AG04449 (cell line): Measurements from ENCODE around the gene CTPS2.

ENCODE experiments used
- CTCF ChIA-PET: fragments of 350-600 bp; formaldehyde crosslinking; extraction: SDS; loops from one replicate; lab custom pipeline; 2021; ENCODE audit warnings: antibody characterized with exemption; lab: Yijun Ruan, JAX
- POLR2A ChIA-PET: fragments of 400-600, 350-600 bp; formaldehyde crosslinking; extraction: SDS; loops from one replicate; lab custom pipeline; 2020; ENCODE audit warnings: antibody characterized with exemption, inconsistent platforms; lab: Yijun Ruan, JAX
- DNase-seq: peaks from one replicate; pipeline ENCODE4 v3.0.0-alpha.2; 2010; ENCODE audit warnings: low read depth, low spot score
- H3K4me3 ChIP-seq: 2 replicates; pipeline ENCODE4 v1.5.1; 2011; ENCODE audit warnings: low read depth, mild to moderate bottlenecking, control low read depth, low read length
- TF ChIP-seq, protein P1 (sequence below): IDR thresholded peaks from one replicate; pipeline ENCODE4 v1.5.1; 2011; ENCODE audit warnings: mild to moderate bottlenecking, moderate library complexity, low read length, control low read depth, inconsistent platforms; ENCODE audit not compliant: insufficient read depth; ENCODE audit errors: missing control alignments

CTPS2 gene

DNA sequence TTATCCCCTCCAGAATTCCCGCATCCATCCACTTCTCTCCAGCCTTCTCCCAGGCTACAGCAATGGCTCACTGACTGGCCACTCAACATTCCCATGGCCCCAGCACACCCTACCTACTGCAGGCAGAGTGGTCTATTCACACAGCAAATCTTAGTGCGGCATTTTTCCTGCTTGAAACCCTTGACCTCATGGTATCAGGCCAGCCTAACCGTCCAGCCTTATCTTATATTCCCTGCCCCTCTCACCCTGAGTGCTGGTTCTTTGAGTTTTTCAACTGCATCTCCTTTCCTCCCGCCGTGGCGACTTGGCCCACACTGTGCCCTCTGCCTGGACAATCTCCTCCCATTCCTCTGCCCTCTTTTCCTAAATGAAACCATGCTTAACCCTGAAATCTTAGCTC is 72.5 kb downstream of the CTPS2 start:
- CTCF ChIA-PET, result no interaction called here
- POLR2A ChIA-PET, result no interaction called here
- H3K4me3 ChIP-seq, result no peak overlapping the region
- TF ChIP-seq, protein P1, sequence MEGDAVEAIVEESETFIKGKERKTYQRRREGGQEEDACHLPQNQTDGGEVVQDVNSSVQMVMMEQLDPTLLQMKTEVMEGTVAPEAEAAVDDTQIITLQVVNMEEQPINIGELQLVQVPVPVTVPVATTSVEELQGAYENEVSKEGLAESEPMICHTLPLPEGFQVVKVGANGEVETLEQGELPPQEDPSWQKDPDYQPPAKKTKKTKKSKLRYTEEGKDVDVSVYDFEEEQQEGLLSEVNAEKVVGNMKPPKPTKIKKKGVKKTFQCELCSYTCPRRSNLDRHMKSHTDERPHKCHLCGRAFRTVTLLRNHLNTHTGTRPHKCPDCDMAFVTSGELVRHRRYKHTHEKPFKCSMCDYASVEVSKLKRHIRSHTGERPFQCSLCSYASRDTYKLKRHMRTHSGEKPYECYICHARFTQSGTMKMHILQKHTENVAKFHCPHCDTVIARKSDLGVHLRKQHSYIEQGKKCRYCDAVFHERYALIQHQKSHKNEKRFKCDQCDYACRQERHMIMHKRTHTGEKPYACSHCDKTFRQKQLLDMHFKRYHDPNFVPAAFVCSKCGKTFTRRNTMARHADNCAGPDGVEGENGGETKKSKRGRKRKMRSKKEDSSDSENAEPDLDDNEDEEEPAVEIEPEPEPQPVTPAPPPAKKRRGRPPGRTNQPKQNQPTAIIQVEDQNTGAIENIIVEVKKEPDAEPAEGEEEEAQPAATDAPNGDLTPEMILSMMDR, result no peak
- DNase-seq, result no peak

DNA sequence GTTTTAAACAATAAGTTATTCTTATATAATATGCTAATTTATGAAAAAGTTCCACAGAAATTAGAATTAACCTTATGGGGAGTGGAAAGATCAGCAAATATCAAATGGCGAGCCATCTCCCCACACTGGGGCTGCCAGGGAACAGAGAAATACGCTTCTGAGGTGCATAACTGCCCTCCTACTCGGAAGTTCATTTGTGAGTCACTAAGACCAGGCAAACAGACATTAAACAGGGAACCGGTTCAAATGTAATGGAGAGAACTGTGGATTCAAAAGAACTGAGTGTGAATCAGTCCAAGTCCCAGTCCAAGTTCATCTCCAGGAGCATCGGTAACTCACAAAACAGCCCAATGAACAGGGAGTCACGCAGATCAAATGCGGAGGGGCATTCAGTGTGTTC is 73.9 kb downstream of the CTPS2 start:
- ChIA-PET POLR2A (no interaction called here), CTCF (no interaction called here)
- no peak for DNase-seq
- H3K4me3 ChIP-seq, result no peak overlapping the region
- TF ChIP-seq, protein P1, result no peak

DNA sequence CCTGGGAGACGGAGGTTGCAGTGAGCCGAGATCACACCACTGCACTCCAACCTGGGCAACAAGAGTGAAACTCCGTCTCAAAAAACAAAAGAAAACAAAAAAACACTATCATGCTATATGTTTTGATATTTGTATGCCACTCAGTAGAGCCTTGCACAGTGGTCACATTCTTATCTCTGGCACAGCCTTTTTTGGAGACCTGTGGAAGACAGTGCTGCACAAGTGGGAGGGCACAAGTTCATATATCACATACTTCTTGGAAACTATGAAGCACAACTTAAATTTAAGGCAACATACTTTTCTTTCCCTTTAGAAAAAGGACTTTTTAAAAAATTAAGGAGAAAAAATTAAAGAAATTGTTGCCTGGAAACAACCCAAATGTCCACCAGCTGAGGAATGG is 76.9 kb downstream of the CTPS2 start:
- ChIA-PET CTCF (no interaction called here), POLR2A (no interaction called here)
- DNase-seq, result no peak
- H3K4me3 ChIP-seq, result no peak overlapping the region
- TF ChIP-seq, protein P1, result no peak

DNA sequence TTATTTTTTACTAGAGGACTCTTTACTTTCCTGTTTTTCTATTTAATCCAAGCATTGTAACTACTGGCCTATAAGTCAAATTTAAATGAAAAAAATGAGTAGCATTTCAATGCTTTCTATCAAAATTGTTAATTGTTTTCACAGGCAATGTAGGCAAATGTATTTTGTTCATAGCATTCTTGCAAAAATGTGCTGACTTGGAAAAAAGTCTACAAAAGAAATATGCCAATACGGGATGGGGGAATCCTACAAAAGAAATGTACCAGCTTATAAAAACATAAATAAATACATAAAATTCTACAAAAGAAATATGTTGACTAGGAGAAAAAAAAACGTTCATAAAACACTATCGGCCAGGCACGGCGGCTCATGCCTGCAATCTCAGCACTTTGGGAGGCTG is 77.4 kb downstream of the CTPS2 start:
- POLR2A ChIA-PET, result no interaction called here
- CTCF ChIA-PET, result no interaction called here
- DNase-seq, result no peak
- TF ChIP-seq, protein P1, result no peak
- H3K4me3 ChIP-seq, result no peak overlapping the region

DNA sequence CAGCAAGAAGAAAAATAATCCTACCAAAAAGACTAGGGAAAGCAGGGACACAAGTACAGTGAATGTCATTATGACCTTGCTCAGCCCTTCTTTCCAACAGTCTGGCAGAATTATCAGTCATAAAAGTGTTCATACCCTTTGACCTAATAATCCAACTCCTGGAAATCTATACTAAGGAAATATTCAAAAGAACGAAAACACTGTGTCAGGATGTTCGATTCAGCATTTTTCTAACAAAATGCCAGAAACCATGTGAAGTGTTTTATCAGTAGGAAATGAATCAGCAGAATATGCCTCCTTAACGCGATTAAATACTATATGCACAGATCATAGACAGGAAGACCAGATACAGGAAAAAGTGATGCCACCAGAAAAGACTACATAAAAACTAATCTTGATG is 78.7 kb downstream of the CTPS2 start:
- ChIA-PET CTCF (no interaction called here), POLR2A (no interaction called here)
- TF ChIP-seq, protein P1, result no peak
- no peak for DNase-seq
- no peak overlapping the region for H3K4me3 ChIP-seq

DNA sequence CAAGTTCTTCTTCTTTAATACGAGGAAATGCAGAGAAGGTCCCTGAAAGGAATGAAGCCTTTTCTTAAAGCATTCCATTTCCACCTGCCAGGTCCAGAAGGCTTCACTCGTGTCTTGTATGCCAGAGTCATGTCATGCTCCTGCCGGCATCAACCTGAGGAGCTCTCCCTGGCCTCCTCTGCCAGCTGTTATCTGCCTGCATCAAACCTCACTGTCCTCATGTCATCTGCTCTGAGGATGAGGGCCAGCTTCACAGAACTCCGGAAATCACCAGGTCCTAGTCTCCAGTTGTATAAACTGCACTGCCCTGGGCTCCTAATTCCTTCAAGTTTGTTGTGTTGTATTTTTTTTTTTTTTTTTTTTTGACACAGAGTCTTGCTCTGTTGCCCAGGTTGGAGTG is 82.6 kb downstream of the CTPS2 start:
- TF ChIP-seq, protein P1, result no peak
- ChIA-PET CTCF (interaction anchor here (0.5 to 0.9 kb wide), 2 partner anchors 27 to 193 kb away, joined by 3 to 4 read pairs; no protein-coding TSS in a partner anchor), POLR2A (no interaction called here)
- H3K4me3 ChIP-seq, result no peak overlapping the region
- no peak for DNase-seq
